NCI-H526 (cell line): ENCODE data around the gene DUSP16.

Source experiments
- DNase-seq, 2 experiments: peaks; one replicate each; lab custom pipeline; 2025; lab: John Stamatoyannopoulos, UW

The DUSP16 gene

GRCh38 chr12:12441843-12442461 lies 120.7 kb downstream of the DUSP16 start:
- DNase-seq, result no peak

- DNase-seq, result no peak
These were observed 121.2 kb downstream of the DUSP16 start for GRCh38 chr12:12441429-12441807.

GRCh38 chr12:12440784-12441428 lies 121.8 kb downstream of the DUSP16 start:
- no peak for DNase-seq

- no peak for DNase-seq
These were observed 123.0 kb downstream of the DUSP16 start for GRCh38 chr12:12439636-12440035.

- DNase-seq, result no peak
These were observed 125.8 kb downstream of the DUSP16 start for GRCh38 chr12:12436831-12437345.

GRCh38 chr12:12433203-12433731 lies 129.4 kb downstream of the DUSP16 start:
- DNase-seq, result no peak

- no peak for DNase-seq
These were observed 130.3 kb downstream of the DUSP16 start for GRCh38 chr12:12432364-12432763.

- no peak for DNase-seq
These were observed 133.6 kb downstream of the DUSP16 start for GRCh38 chr12:12428961-12429657.

- DNase-seq, result no peak
These were observed 134.6 kb downstream of the DUSP16 start for GRCh38 chr12:12428047-12428446.

GRCh38 chr12:12427568-12427967 lies 135.1 kb downstream of the DUSP16 start:
- no peak for DNase-seq

- no peak for DNase-seq
These were observed 137.0 kb downstream of the DUSP16 start for GRCh38 chr12:12425616-12426015.

GRCh38 chr12:12425001-12425400 lies 137.7 kb downstream of the DUSP16 start:
- no peak for DNase-seq
